Upper lobe of left lung (tissue), 4 donors: ENCODE data around the gene TAF8.

Experiments used
- CTCF ChIP-seq, 6 experiments: fragments of 450-650 bp in 4 of 6; fragments of 200-600 bp in 2 of 6; sonication (generic) in 2 of 6; IDR thresholded peaks; one replicate each; pipeline ENCODE4 v1.5.1; 2016 to 2019; ENCODE audit warnings: antibody characterized with exemption in 6 of 6
- POLR2A ChIP-seq, 4 donors: fragments of 450-650 bp; IDR thresholded peaks; one replicate each; pipeline ENCODE4 v1.5.1; 2016 to 2017; ENCODE audit warnings: antibody characterized with exemption in 4 of 4, mild to moderate bottlenecking in 2 of 4

GRCh38 chr6:42075159-42075838 is 25.0 kb downstream of the TAF8 start:
- TF ChIP-seq POLR2A (IDR thresholded peaks at IDR 0.05) (no peak), CTCF (IDR thresholded peaks at IDR 0.05) (peak; percentile 53 to 88 (median 77))
